ENCODE measurements around the gene DNAJB6.

The DNAJB6 gene

GRCh38 chr7:157466867-157467261 is 130.1 kb downstream of the DNAJB6 start:
- DNase-seq (ENCODE audit: low spot score): no peak

All from kidney capillary endothelial cell (primary cell).